Keratinocyte (primary cell): ENCODE data around the gene DIPK1B. TPM values are rescaled to one million over a fixed set of nuclear protein-coding genes. Genes with fewer than 3 reads are reported as not detected.

ENCODE experiments used
- DNase-seq: peaks from one replicate; pipeline ENCODE4 v3.0.0-alpha.2; 2011; ENCODE audit warnings: low read depth, missing footprints, low spot score
- FAIRE-seq: peaks from 2 replicates; lab custom pipeline; 2011; peaks lifted over from hg19 to GRCh38; lab: Jason Lieb, UNC
- H2AFZ ChIP-seq: 2 replicates; pipeline ENCODE4 v1.6.0; 2012; ENCODE audit warnings: low read length, control low read depth, inconsistent platforms; ENCODE audit not compliant: control insufficient read depth
- H3K27ac ChIP-seq: 2 replicates; pipeline ENCODE4 v1.5.1; 2011; ENCODE audit warnings: low read length; ENCODE audit not compliant: control insufficient read depth, insufficient read depth
- H3K27me3 ChIP-seq: 3 replicates; pipeline ENCODE4 v1.6.0; 2011; ENCODE audit warnings: low read length; ENCODE audit not compliant: control insufficient read depth, insufficient read depth; ENCODE audit errors: extremely low read depth
- H3K36me3 ChIP-seq, 2 experiments: 2 replicates in 1 of 2; 3 replicates in 1 of 2; pipeline ENCODE4 v1.5.1; 2011; ENCODE audit warnings: low read length in 2 of 2, mild to moderate bottlenecking in 1 of 2; ENCODE audit not compliant: control insufficient read depth in 2 of 2, insufficient read depth in 2 of 2; ENCODE audit errors: extremely low read depth in 1 of 2
- H3K4me1 ChIP-seq: 3 replicates; pipeline ENCODE4 v1.5.1; 2011; ENCODE audit warnings: low read length; ENCODE audit not compliant: control insufficient read depth, insufficient read depth; ENCODE audit errors: extremely low read depth
- H3K4me2 ChIP-seq: 3 replicates; pipeline ENCODE4 v1.6.0; 2011; ENCODE audit warnings: low read depth, low read length; ENCODE audit not compliant: control insufficient read depth, insufficient read depth; ENCODE audit errors: extremely low read depth
- H3K4me3 ChIP-seq, 3 experiments: fragments of 200-600 bp in 1 of 3; sonication (generic) in 1 of 3; 2 replicates in 2 of 3; 3 replicates in 1 of 3; pipeline ENCODE4 v1.5.1; 2011 to 2016; ENCODE audit warnings: low read length in 3 of 3, mild to moderate bottlenecking in 3 of 3, control low read depth in 2 of 3, inconsistent platforms in 1 of 3, low read depth in 1 of 3, mixed read lengths in 1 of 3, mixed run types in 1 of 3, moderate library complexity in 1 of 3; ENCODE audit not compliant: control insufficient read depth in 2 of 3, insufficient read depth in 2 of 3; ENCODE audit errors: extremely low read depth in 1 of 3
- H3K79me2 ChIP-seq: 2 replicates; pipeline ENCODE4 v1.6.0; 2012; ENCODE audit warnings: low read length; ENCODE audit not compliant: control insufficient read depth, insufficient read depth
- H3K9ac ChIP-seq: 3 replicates; pipeline ENCODE4 v1.6.0; 2011; ENCODE audit warnings: low read length; ENCODE audit not compliant: control insufficient read depth, insufficient read depth; ENCODE audit errors: extremely low read depth
- H3K9me1 ChIP-seq: 3 replicates; pipeline ENCODE4 v1.6.0; 2011; ENCODE audit warnings: low read length; ENCODE audit not compliant: control insufficient read depth, insufficient read depth; ENCODE audit errors: extremely low read depth
- H3K9me3 ChIP-seq: 2 replicates; pipeline ENCODE4 v1.5.1; 2012; ENCODE audit warnings: low read depth, low read length; ENCODE audit not compliant: control insufficient read depth
- H4K20me1 ChIP-seq: 3 replicates; pipeline ENCODE4 v1.6.0; 2011; ENCODE audit warnings: low read length; ENCODE audit not compliant: control insufficient read depth, insufficient read depth; ENCODE audit errors: extremely low read depth
- EZH2 ChIP-seq: IDR thresholded peaks from one replicate; pipeline ENCODE4 v1.6.1; 2012; ENCODE audit warnings: inconsistent platforms, mild to moderate bottlenecking, low read length, moderate library complexity
- dilution Hi-C: fragments of 300-500 bp; cut with MboI; formaldehyde crosslinking; loops from one replicate; pipeline ENCODE4 v1.7.0; 2020; ENCODE audit warnings: low sequenced_read_pairs; ENCODE audit not compliant: extremely low pct_ligation_motif_present
- polyA plus RNA-seq, 5 experiments: library from polyadenylated mRNA; depleted of rRNA in 3 of 5; stranded (reverse) in 3 of 5; stranded (forward) in 1 of 5; unstranded in 1 of 5; fragments of >200 nt; gene quantifications; 1 replicate in 1 of 5; 2 replicates in 3 of 5; 3 replicates in 1 of 5; pipeline versions ENCODE4 v1.2.1 to v1.2.3, GENCODE V29; 2011 to 2012; ENCODE audit warnings: missing spikeins in 2 of 5, low read depth in 1 of 5, low replicate concordance in 1 of 5
- TF ChIP-seq, protein P1 (sequence below), 3 experiments: IDR thresholded peaks in 1 of 3; conservative IDR thresholded peaks in 1 of 3; optimal IDR thresholded peaks in 1 of 3; 2 replicates in 2 of 3; 3 replicates in 1 of 3; pipeline versions ENCODE3 to v1.5.1; 2011; ENCODE audit warnings: low read length in 3 of 3, mild to moderate bottlenecking in 3 of 3, moderate library complexity in 2 of 3, control low read depth in 1 of 3, inconsistent platforms in 1 of 3; ENCODE audit not compliant: insufficient read depth in 2 of 3; ENCODE audit errors: extremely low read depth in 1 of 3

DIPK1B gene
- polyA plus RNA-seq, 1 donor (not counting 4 experiments of a cell fraction or from before 2014, with no cell fraction given), result not detected

DNA sequence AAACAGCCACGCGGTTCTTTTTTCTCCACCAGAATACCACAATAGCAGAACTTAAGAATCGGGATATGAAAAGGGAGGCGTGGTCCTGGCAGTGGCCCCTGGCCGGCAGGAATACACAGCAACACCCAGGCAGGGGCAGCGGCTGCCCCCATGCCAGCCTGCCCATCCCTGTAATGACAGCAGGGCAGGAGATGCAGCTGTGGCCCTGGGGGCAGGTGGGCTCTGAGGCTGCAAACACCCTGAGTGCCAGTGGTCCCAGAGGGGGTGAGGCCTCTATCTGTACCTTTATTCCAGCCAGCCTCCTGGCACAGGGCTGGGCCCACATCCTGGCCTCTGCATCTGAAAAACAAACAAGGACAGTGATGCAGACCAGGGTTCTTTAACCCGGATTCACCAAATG, 12.4 kb downstream of the DIPK1B start:
- DNase-seq (no peak), FAIRE-seq (no peak)
- peaks cover 45% of the 10 kb centered on the region for H3K4me1 ChIP-seq
- H3K9me1 ChIP-seq, result peaks cover 3% of the 10 kb centered on the region
- no peak overlapping the region for H2AFZ ChIP-seq
- dilution Hi-C loops, result no loop called here
- peaks cover 27 to 33% of the 10 kb centered on the region in 2 experiments for H3K36me3 ChIP-seq
- no peak overlapping the region for H3K27ac ChIP-seq
- H3K4me2 ChIP-seq, result no peak overlapping the region
- peaks cover 55% of the 10 kb centered on the region for H4K20me1 ChIP-seq
- no peak overlapping the region for H3K9ac ChIP-seq
- H3K9me3 ChIP-seq, result no peaks in the 10 kb centered on the region
- peaks cover 37% of the 10 kb centered on the region for H3K79me2 ChIP-seq
- TF ChIP-seq EZH2, result no peak
- TF ChIP-seq, protein P1, sequence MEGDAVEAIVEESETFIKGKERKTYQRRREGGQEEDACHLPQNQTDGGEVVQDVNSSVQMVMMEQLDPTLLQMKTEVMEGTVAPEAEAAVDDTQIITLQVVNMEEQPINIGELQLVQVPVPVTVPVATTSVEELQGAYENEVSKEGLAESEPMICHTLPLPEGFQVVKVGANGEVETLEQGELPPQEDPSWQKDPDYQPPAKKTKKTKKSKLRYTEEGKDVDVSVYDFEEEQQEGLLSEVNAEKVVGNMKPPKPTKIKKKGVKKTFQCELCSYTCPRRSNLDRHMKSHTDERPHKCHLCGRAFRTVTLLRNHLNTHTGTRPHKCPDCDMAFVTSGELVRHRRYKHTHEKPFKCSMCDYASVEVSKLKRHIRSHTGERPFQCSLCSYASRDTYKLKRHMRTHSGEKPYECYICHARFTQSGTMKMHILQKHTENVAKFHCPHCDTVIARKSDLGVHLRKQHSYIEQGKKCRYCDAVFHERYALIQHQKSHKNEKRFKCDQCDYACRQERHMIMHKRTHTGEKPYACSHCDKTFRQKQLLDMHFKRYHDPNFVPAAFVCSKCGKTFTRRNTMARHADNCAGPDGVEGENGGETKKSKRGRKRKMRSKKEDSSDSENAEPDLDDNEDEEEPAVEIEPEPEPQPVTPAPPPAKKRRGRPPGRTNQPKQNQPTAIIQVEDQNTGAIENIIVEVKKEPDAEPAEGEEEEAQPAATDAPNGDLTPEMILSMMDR (optimal IDR thresholded peaks at IDR 0.05 in 1 of 3, IDR thresholded peaks at IDR 0.05 in 1 of 3, conservative IDR thresholded peaks at IDR 0.05 in 1 of 3; ENCODE audit: extremely low read depth in 1 of 3, insufficient read depth in 2 of 3, low read length in 3 of 3), result no peak
- no peak overlapping the region for H3K4me3 ChIP-seq
- no peaks in the 10 kb centered on the region for H3K27me3 ChIP-seq

DNA sequence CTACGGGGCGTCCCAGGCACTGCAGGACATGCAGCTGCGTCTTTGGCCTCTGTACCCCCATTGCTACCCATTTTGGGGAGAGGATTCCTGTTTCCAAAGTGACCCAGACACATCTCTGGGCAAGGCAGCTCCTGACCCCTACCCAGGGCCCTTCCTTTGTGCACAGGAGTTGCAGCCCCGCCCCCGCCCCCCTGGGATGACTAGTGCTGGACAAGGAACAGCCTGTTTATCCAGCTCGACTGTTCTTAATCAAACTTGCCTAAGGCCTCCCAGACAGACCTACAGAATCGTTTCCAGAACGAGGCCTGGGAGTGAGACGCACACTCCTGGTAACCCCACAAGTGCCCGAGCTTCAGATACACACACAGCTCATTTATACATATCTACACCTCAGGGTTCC, 13.2 kb downstream of the DIPK1B start:
- Histone ChIP-seq H4K20me1 (peaks cover 55% of the 10 kb centered on the region), H3K9ac (peak overlapping the region; percentile 90), H3K27me3 (no peaks in the 10 kb centered on the region), H2AFZ (no peak overlapping the region), H3K27ac (peak overlapping the region; percentile 67), H3K9me1 (peaks cover 3% of the 10 kb centered on the region), H3K4me1 (peaks cover 44% of the 10 kb centered on the region), H3K79me2 (peaks cover 43% of the 10 kb centered on the region), H3K9me3 (no peaks in the 10 kb centered on the region), H3K36me3 (peaks cover 27 to 33% of the 10 kb centered on the region in 2 experiments), H3K4me3 (peak overlapping the region; percentile 65 to 97 (median 87)), H3K4me2 (peak overlapping the region; percentile 100)
- no peak for TF ChIP-seq EZH2
- TF ChIP-seq, protein P1 (optimal IDR thresholded peaks at IDR 0.05 in 1 of 3, IDR thresholded peaks at IDR 0.05 in 1 of 3, conservative IDR thresholded peaks at IDR 0.05 in 1 of 3; ENCODE audit: extremely low read depth in 1 of 3, insufficient read depth in 2 of 3, low read length in 3 of 3), result no peak
- FAIRE-seq (peak; percentile 64), DNase-seq (no peak)
- dilution Hi-C loops, result no loop called here
